BE2C (cell line): ENCODE data around the gene HYDIN.
"Not testable (repeated sequence)": the region's sequence is repeated elsewhere in the genome, so short reads cannot be mapped to it uniquely, and the experiment has no call there.

ENCODE experiments used
- DNase-seq: peaks from one replicate; pipeline ENCODE4 v3.0.0-alpha.2; 2020
- H3K27me3 ChIP-seq: fragments of 250-450 bp; sonication (Bioruptor Pico); 2 replicates; pipeline ENCODE4 v1.5.1; 2020; ENCODE audit warnings: mild to moderate bottlenecking
- H3K36me3 ChIP-seq: fragments of 250-450 bp; sonication (Bioruptor Pico); 2 replicates; pipeline ENCODE4 v1.5.1; 2020; ENCODE audit warnings: mild to moderate bottlenecking
- H3K4me1 ChIP-seq: fragments of 250-450 bp; sonication (Bioruptor Pico); 2 replicates; pipeline ENCODE4 v1.5.1; 2020
- H3K4me3 ChIP-seq: 2 replicates; pipeline ENCODE4 v1.5.1; 2011; ENCODE audit warnings: low read depth, low read length
- H3K9me3 ChIP-seq: fragments of 250-450 bp; sonication (Bioruptor Pico); 2 replicates; pipeline ENCODE4 v1.5.1; 2020
- CTCF ChIP-seq: IDR thresholded peaks from 2 replicates; pipeline ENCODE4 v1.5.1; 2012; ENCODE audit warnings: mild to moderate bottlenecking, low read depth, low read length

The HYDIN gene

GRCh38 chr16:71027511-71027910 lies 203.0 kb downstream of the HYDIN start:
- not testable (repeated sequence) for H3K27me3 ChIP-seq, DNase-seq, H3K36me3 ChIP-seq, H3K4me1 ChIP-seq, H3K4me3 ChIP-seq, H3K9me3 ChIP-seq

- H3K36me3 ChIP-seq, H3K9me3 ChIP-seq, H3K27me3 ChIP-seq, H3K4me3 ChIP-seq, H3K4me1 ChIP-seq, DNase-seq: not testable (repeated sequence)
Measured at GRCh38 chr16:71023851-71024439, 206.6 kb downstream of the HYDIN start.

- not testable (repeated sequence) for H3K9me3 ChIP-seq, H3K27me3 ChIP-seq, H3K4me3 ChIP-seq, H3K36me3 ChIP-seq, DNase-seq, H3K4me1 ChIP-seq
Measured at GRCh38 chr16:71021961-71022537, 208.5 kb downstream of the HYDIN start.

- DNase-seq, result peak; percentile 8
- H3K36me3 ChIP-seq, H3K4me3 ChIP-seq, H3K27me3 ChIP-seq, H3K4me1 ChIP-seq, H3K9me3 ChIP-seq: not testable (repeated sequence)
Measured at GRCh38 chr16:71019067-71019682, 211.3 kb downstream of the HYDIN start.

- DNase-seq, result peak; percentile 28
- H3K9me3 ChIP-seq, H3K36me3 ChIP-seq, H3K27me3 ChIP-seq, H3K4me3 ChIP-seq, H3K4me1 ChIP-seq: not testable (repeated sequence)
Measured at GRCh38 chr16:71015419-71015818, 215.1 kb downstream of the HYDIN start.

GRCh38 chr16:71009440-71010223 lies 220.9 kb downstream of the HYDIN start:
- not testable (repeated sequence) for H3K4me1 ChIP-seq, H3K9me3 ChIP-seq, DNase-seq, H3K4me3 ChIP-seq, H3K36me3 ChIP-seq, H3K27me3 ChIP-seq

GRCh38 chr16:71006516-71006915 lies 224.0 kb downstream of the HYDIN start:
- not testable (repeated sequence) for H3K4me3 ChIP-seq, H3K9me3 ChIP-seq, DNase-seq, H3K4me1 ChIP-seq, H3K27me3 ChIP-seq, H3K36me3 ChIP-seq

- TF ChIP-seq CTCF, result peak; percentile 18
- H3K36me3 ChIP-seq, H3K4me3 ChIP-seq, DNase-seq, H3K27me3 ChIP-seq, H3K9me3 ChIP-seq, H3K4me1 ChIP-seq: not testable (repeated sequence)
Measured at GRCh38 chr16:70999735-71000134, 230.8 kb downstream of the HYDIN start.

GRCh38 chr16:70995799-70996198 lies 234.7 kb downstream of the HYDIN start:
- not testable (repeated sequence) for H3K4me3 ChIP-seq, H3K4me1 ChIP-seq, DNase-seq, H3K36me3 ChIP-seq, H3K9me3 ChIP-seq, H3K27me3 ChIP-seq

- H3K27me3 ChIP-seq, H3K4me1 ChIP-seq, DNase-seq, H3K9me3 ChIP-seq, H3K4me3 ChIP-seq, H3K36me3 ChIP-seq: not testable (repeated sequence)
Measured at GRCh38 chr16:70992511-70992910, 238.0 kb downstream of the HYDIN start.

GRCh38 chr16:70987019-70987715 lies 243.4 kb downstream of the HYDIN start:
- H3K4me1 ChIP-seq, H3K9me3 ChIP-seq, H3K36me3 ChIP-seq, H3K27me3 ChIP-seq, DNase-seq, H3K4me3 ChIP-seq: not testable (repeated sequence)

GRCh38 chr16:70984675-70985074 lies 245.8 kb downstream of the HYDIN start:
- not testable (repeated sequence) for H3K9me3 ChIP-seq, H3K4me1 ChIP-seq, H3K36me3 ChIP-seq, DNase-seq, H3K27me3 ChIP-seq, H3K4me3 ChIP-seq

GRCh38 chr16:70968332-70968731 lies 262.2 kb downstream of the HYDIN start:
- H3K36me3 ChIP-seq, H3K9me3 ChIP-seq, H3K27me3 ChIP-seq, H3K4me1 ChIP-seq, DNase-seq, H3K4me3 ChIP-seq: not testable (repeated sequence)

GRCh38 chr16:70960169-70960568 lies 270.4 kb downstream of the HYDIN start:
- H3K36me3 ChIP-seq, H3K4me1 ChIP-seq, DNase-seq, H3K9me3 ChIP-seq, H3K4me3 ChIP-seq, H3K27me3 ChIP-seq: not testable (repeated sequence)
